Colonic mucosa (tissue), 4 donors: Measurements from ENCODE around the gene OLFM2. TPM values are rescaled to one million over a fixed set of nuclear protein-coding genes. Genes with fewer than 3 reads are reported as not detected.
A peak's percentile ranks its signal among the peaks of the same experiment; 100 is the strongest.

Experiments used
- DNase-seq: peaks from one replicate; pipeline ENCODE4 v3.0.0-alpha.2; 2020
- H3K27ac ChIP-seq: fragments of 200-600 bp; one replicate; pipeline ENCODE4 v1.8.0; 2021
- H3K27me3 ChIP-seq: fragments of 200-600 bp; one replicate; pipeline ENCODE4 v1.8.0; 2021
- H3K36me3 ChIP-seq: fragments of 200-600 bp; one replicate; pipeline ENCODE4 v1.8.0; 2021
- H3K4me1 ChIP-seq: fragments of 200-600 bp; one replicate; pipeline ENCODE4 v1.8.0; 2021; ENCODE audit warnings: mild to moderate bottlenecking
- H3K4me3 ChIP-seq: fragments of 200-600 bp; one replicate; pipeline ENCODE4 v1.8.0; 2021
- H3K9ac ChIP-seq, 2 donors: one replicate each; pipeline ENCODE4 v1.7.0; 2013; ENCODE audit warnings: control low read depth in 2 of 2, low read depth in 2 of 2, low read length in 2 of 2
- H3K9me3 ChIP-seq: fragments of 200-600 bp; one replicate; pipeline ENCODE4 v1.8.0; 2021
- CTCF ChIP-seq: fragments of 200-600 bp; IDR thresholded peaks from one replicate; pipeline ENCODE4 v1.8.0; 2022; ENCODE audit warnings: antibody characterized with exemption, mild to moderate bottlenecking
- intact Hi-C: fragments of 100-400 bp; cut with DNase I; formaldehyde crosslinking; loops from one replicate; pipeline ENCODE4 v1.14.1; 2022
- total RNA-seq, 2 donors: library from RNA; stranded (reverse); fragmentation: NEBNext Ultra II Directional in 1 of 2; extraction: Animal tissue kit (Norgen Biotek cat#: 25700) in 1 of 2; gene quantifications; one replicate each; pipeline ENCODE4 v1.2.1, GENCODE V29; 2021
- donor health status: healthy.
- donor health status: DM: no; HTN: no; CAD: no.
- donor health status: DM: no; HTN: no; CAD: no.

The OLFM2 gene
- total RNA-seq, 2 donors from 2014 or later, result 1.2 to 1.9 TPM

- no peak for TF ChIP-seq CTCF
- no peak for DNase-seq
- Histone ChIP-seq H3K4me3 (peak overlapping the region; percentile 14), H3K9me3 (no peaks in the 10 kb centered on the region), H3K27ac (peak overlapping the region; percentile 65), H3K27me3 (no peaks in the 10 kb centered on the region), H3K4me1 (peaks cover 17% of the 10 kb centered on the region), H3K36me3 (no peaks in the 10 kb centered on the region), H3K9ac (peak overlapping the region in 1 of 2 donors; percentile 5)
- intact Hi-C loops, result no loop called here
Measured at GRCh38 chr19:9819596-9819909, 116.8 kb downstream of the OLFM2 start.

GRCh38 chr19:9818734-9819595 is 117.3 kb downstream of the OLFM2 start, which contains the start of gene FBXL12:
Gene FBXL12, minus strand, starts transcription at chr19:9819079. Its CDS starts 266 bp downstream, at chr19:9818813.
- H3K36me3 ChIP-seq, result no peaks in the 10 kb centered on the region
- intact Hi-C loops, result no loop called here
- no peaks in the 10 kb centered on the region for H3K27me3 ChIP-seq
- no peak for TF ChIP-seq CTCF
- H3K9ac ChIP-seq, result peak within 1 kb of the TSS; percentile 94 to 98
- H3K27ac ChIP-seq, result peak within 1 kb of the TSS; percentile 99
- H3K9me3 ChIP-seq, result no peaks in the 10 kb centered on the region
- DNase-seq, result peak; percentile 100
- H3K4me1 ChIP-seq, result peaks cover 17% of the 10 kb centered on the region
- peak within 1 kb of the TSS; percentile 99 for H3K4me3 ChIP-seq

- Histone ChIP-seq H3K4me1 (peaks cover 17% of the 10 kb centered on the region), H3K4me3 (peak overlapping the region; percentile 99), H3K27ac (peak overlapping the region; percentile 99), H3K36me3 (no peaks in the 10 kb centered on the region), H3K27me3 (no peaks in the 10 kb centered on the region), H3K9ac (peak overlapping the region; percentile 94 to 98), H3K9me3 (no peaks in the 10 kb centered on the region)
- no peak for TF ChIP-seq CTCF
- DNase-seq, result no peak
- intact Hi-C loops, result no loop called here
Measured at GRCh38 chr19:9818175-9818733, 118.1 kb downstream of the OLFM2 start.

- H3K9ac ChIP-seq, result no peak overlapping the region
- peaks cover 17% of the 10 kb centered on the region for H3K36me3 ChIP-seq
- no peak overlapping the region for H3K4me3 ChIP-seq
- no peak for TF ChIP-seq CTCF
- intact Hi-C loops, result no loop called here
- H3K27ac ChIP-seq, result no peak overlapping the region
- H3K4me1 ChIP-seq, result no peaks in the 10 kb centered on the region
- no peak for DNase-seq
- no peaks in the 10 kb centered on the region for H3K9me3 ChIP-seq
- H3K27me3 ChIP-seq, result no peaks in the 10 kb centered on the region
Measured at GRCh38 chr19:9811139-9811538, 125.2 kb downstream of the OLFM2 start.

DNA sequence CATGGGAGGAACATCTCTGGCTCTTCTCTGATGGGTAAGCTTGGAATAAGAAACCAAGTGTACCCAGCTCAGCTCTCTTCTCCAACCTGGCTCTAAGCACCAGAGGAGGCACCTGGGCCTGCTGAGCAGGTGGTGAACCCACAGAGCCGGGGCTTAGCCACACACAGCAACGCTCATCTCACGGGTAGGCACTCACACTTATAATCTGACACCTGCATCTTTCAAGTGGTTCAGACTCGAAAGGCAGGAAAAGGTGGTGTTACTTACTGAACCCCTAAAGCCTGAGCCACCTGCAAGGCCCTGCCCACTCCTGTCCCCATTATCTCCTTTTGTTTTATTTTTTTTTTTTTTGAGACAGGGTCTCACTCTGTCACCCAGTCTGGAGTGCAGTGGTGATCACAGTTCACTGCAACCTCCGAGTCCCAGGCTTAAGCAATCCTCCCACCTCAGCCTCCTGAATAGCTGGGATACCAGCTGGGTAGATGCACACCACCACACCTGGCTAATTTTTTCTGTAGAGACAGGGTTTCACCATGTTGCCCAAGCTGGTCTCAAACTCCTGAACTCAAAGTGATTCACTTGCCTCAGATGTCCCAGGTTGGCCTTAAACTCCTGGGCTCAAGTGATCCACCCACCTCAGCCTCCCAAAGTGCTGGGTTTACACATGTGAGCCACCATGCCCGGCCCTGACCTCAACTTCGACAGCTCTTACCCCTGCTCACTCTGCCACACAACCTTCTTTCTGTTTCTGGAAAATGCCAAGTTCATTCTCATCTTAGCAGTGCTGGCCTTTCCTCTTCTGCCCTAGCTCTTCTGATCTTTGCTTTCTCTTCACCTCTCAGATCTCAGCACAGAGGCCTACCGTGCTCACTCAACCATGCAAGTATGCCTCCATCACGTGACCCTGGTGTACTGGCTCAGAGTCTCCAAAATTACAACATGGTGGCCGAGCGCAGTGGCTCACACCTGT is 127.2 kb downstream of the OLFM2 start:
- Histone ChIP-seq H3K4me1 (no peaks in the 10 kb centered on the region), H3K27me3 (no peaks in the 10 kb centered on the region), H3K9ac (no peak overlapping the region), H3K9me3 (no peaks in the 10 kb centered on the region), H3K4me3 (no peak overlapping the region), H3K27ac (no peak overlapping the region), H3K36me3 (peaks cover 17% of the 10 kb centered on the region)
- intact Hi-C loops, result no loop called here
- TF ChIP-seq CTCF, result no peak
- DNase-seq, result no peak
